Parietal lobe (tissue), 1 donor: ENCODE results near the gene SPANXN1. TPM values are rescaled to one million over a fixed set of nuclear protein-coding genes. Genes with fewer than 3 reads are reported as not detected.

Experiments used
- total RNA-seq: library from RNA; depleted of rRNA; stranded (reverse); fragments of >200 nt; gene quantifications from one replicate; pipeline ENCODE4 v1.2.3, GENCODE V29; 2014

SPANXN1 gene
- total RNA-seq = not detected

DNA sequence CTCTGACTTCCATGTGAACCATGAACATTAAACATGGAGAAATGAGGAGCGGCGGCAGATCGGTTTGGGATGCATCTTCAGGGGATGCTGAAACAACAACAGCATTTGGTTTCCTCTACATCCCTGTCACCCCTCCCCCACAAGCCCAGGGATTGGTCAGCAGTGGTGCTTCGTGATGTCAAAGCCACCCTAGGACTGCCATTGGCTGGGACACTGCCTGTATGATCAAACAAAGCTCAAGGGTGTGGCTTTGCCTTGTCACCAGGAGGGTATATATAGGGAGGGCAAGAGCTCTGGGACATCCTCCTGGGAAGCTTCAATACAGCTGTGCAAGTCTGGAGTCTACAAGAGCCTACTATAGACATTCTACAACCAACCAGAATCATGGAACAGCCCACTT lies at the start of gene SPANXN1:
TSS of gene SPANXN1 (plus strand) at position 301 of the 400 bp plus-strand sequence. CDS start at position 385, 84 bp downstream.

